PC-3 (cell line): ENCODE results near the gene TCFL5. TPM values are rescaled to one million over a fixed set of nuclear protein-coding genes. Genes with fewer than 3 reads are reported as not detected.

ENCODE experiments used
- ATAC-seq: fragments of 200-7000 bp; cut with Tn5 transposase; 2 replicates; pipeline ENCODE4 v1.9.1; 2020; ENCODE audit warnings: mild to moderate bottlenecking, moderate library complexity
- Bru-seq: library from RNA; stranded (reverse); fragments of 400-500 nt; gene quantifications from one replicate; lab custom pipeline; 2021; lab: Mats Ljungman, UMichigan
- BruChase-seq, 2 experiments: library from RNA; stranded (reverse); fragments of 400-500 nt; gene quantifications; one replicate each; lab custom pipeline; 2021; lab: Mats Ljungman, UMichigan
- BruUV-seq: library from RNA; stranded (reverse); fragments of 400-500 nt; replicated peaks from 2 replicates; lab custom pipeline; 2021; lab: Mats Ljungman, UMichigan
- CTCF ChIA-PET: fragments of 300-600 bp; sonication (Branson Sonifier 250); formaldehyde crosslinking; loops from one replicate; lab custom pipeline; 2022; ENCODE audit warnings: antibody characterized with exemption; lab: Charles Lee
- POLR2A ChIA-PET: fragments of 300-600 bp; sonication (Branson Sonifier 250); formaldehyde crosslinking; loops from one replicate; lab custom pipeline; 2022; ENCODE audit warnings: antibody characterized with exemption; ENCODE audit not compliant: unreplicated experiment; lab: Charles Lee
- DNase-seq: peaks from one replicate; pipeline ENCODE4 v3.0.0-alpha.2; 2015
- H2AFZ ChIP-seq: fragments of 300-600 bp; sonication (generic); 2 replicates; pipeline ENCODE4 v1.6.0; 2016; ENCODE audit warnings: antibody characterized with exemption, low read length
- H3F3A ChIP-seq: fragments of 300-600 bp; sonication (generic); one replicate; pipeline ENCODE4 v1.6.0; 2017; ENCODE audit warnings: antibody characterized with exemption, low read length, control low read depth, mild to moderate bottlenecking; ENCODE audit not compliant: unreplicated experiment
- H3K27ac ChIP-seq: fragments of 300-600 bp; sonication (generic); 2 replicates; pipeline ENCODE4 v1.5.1; 2016; ENCODE audit warnings: mild to moderate bottlenecking, low read length
- H3K27me3 ChIP-seq: fragments of 300-600 bp; sonication (generic); 2 replicates; pipeline ENCODE4 v1.6.1; 2016; ENCODE audit warnings: low read length, mixed read lengths
- H3K36me3 ChIP-seq: fragments of 300-600 bp; sonication (generic); 2 replicates; pipeline ENCODE4 v1.6.1; 2016; ENCODE audit warnings: low read depth, mixed run types, low read length, mixed read lengths
- H3K4me1 ChIP-seq: fragments of 300-600 bp; sonication (generic); 2 replicates; pipeline ENCODE4 v1.5.1; 2016; ENCODE audit warnings: low read length; ENCODE audit not compliant: insufficient read depth
- H3K4me2 ChIP-seq: fragments of 300-600 bp; sonication (generic); 2 replicates; pipeline ENCODE4 v1.6.0; 2016; ENCODE audit warnings: low read length
- H3K4me3 ChIP-seq: fragments of 300-600 bp; sonication (generic); 2 replicates; pipeline ENCODE4 v1.5.1; 2016; ENCODE audit warnings: mild to moderate bottlenecking, low read length, mixed read lengths
- H3K79me2 ChIP-seq: fragments of 300-600 bp; sonication (generic); 2 replicates; pipeline ENCODE4 v1.6.1; 2017; ENCODE audit warnings: low read length, mixed read lengths
- H3K9ac ChIP-seq: fragments of 300-600 bp; sonication (generic); 2 replicates; pipeline ENCODE4 v1.6.0; 2016; ENCODE audit warnings: mild to moderate bottlenecking, low read length
- H3K9me2 ChIP-seq: fragments of 300-600 bp; sonication (generic); replicated peaks from 2 replicates; pipeline ENCODE4 v1.6.1; 2016; ENCODE audit warnings: mixed run types, low read length, mixed read lengths
- H3K9me3 ChIP-seq: fragments of 300-600 bp; sonication (generic); 2 replicates; pipeline ENCODE4 v1.6.1; 2016; ENCODE audit warnings: low read length, mixed read lengths
- H4K20me1 ChIP-seq: fragments of 300-600 bp; sonication (generic); 2 replicates; pipeline ENCODE4 v1.6.1; 2016; ENCODE audit warnings: low read length, mixed read lengths
- CTCF ChIP-seq: fragments of 300-600 bp; sonication (generic); conservative IDR thresholded peaks from 2 replicates; pipeline ENCODE4 v1.5.1; 2017; ENCODE audit warnings: antibody characterized with exemption, low read depth, mild to moderate bottlenecking, low read length
- EZH2 ChIP-seq: fragments of 300-600 bp; sonication (generic); IDR thresholded peaks from one replicate; pipeline ENCODE4 v1.6.1; 2017; ENCODE audit warnings: antibody characterized with exemption, mild to moderate bottlenecking, low read length; ENCODE audit not compliant: unreplicated experiment
- EZH2phosphoT487 ChIP-seq: fragments of 300-600 bp; sonication (generic); IDR thresholded peaks from 2 replicates; pipeline ENCODE4 v1.6.1; 2018; ENCODE audit warnings: mild to moderate bottlenecking, antibody characterized with exemption, low read length, borderline replicate concordance
- intact Hi-C: fragments of 100-400 bp; cut with micrococcal nuclease; formaldehyde crosslinking; loops from 2 replicates; pipeline ENCODE4 v1.9.0; 2023
- long read RNA-seq: library from polyadenylated mRNA; unstranded; transcript quantifications from one replicate; pipeline ENCODE4 v2.0.0, GENCODE V29; 2021; ENCODE audit not compliant: unreplicated experiment
- total RNA-seq: library from RNA; depleted of rRNA; stranded (reverse); fragments of >200 nt; gene quantifications from 2 replicates; pipeline ENCODE4 v1.2.3, GENCODE V29; 2014; rRNA removed

TCFL5 gene
- 15.8 and 21.7 TPM in 2 replicates for total RNA-seq
- percentile 73 among the genes with signal in this experiment for Bru-seq, nascent RNA
- percentile 85 among the genes with signal in this experiment for BruChase-seq, experiment 1, labeled RNA remaining after a 6-hour chase
- BruChase-seq, experiment 2, labeled RNA remaining after a 2-hour chase = percentile 85 among the genes with signal in this experiment
- long read RNA-seq, transcript TCFL5-202 (6 exons, 2,456 nt) = major isoform, 14 of 58 reads
- long read RNA-seq, partial matches to known transcripts = 7 of 58 reads
- long read RNA-seq, other reads (novel, unspliced or antisense) = 34 of 58 reads

- no peaks in the 10 kb centered on the region for H3F3A ChIP-seq
- peak; percentile 84 for DNase-seq
- peak within 1 kb of the TSS; percentile 76 for H3K9ac ChIP-seq
- H3K36me3 ChIP-seq = no peaks in the 10 kb centered on the region
- peak within 1 kb of the TSS; percentile 68 for H2AFZ ChIP-seq
- peak within 1 kb of the TSS; percentile 98 for H3K4me2 ChIP-seq
- intact Hi-C loops = no loop called here
- H3K9me3 ChIP-seq = no peaks in the 10 kb centered on the region
- H3K9me2 ChIP-seq = no peaks in the 10 kb centered on the region
- peak within 1 kb of the TSS; percentile 81 for H3K4me3 ChIP-seq
- peaks cover 16% of the 10 kb centered on the region for H3K4me1 ChIP-seq
- H3K27me3 ChIP-seq = no peaks in the 10 kb centered on the region
- peaks cover 37% of the 10 kb centered on the region for H3K79me2 ChIP-seq
- H4K20me1 ChIP-seq = peaks cover 13% of the 10 kb centered on the region
- BruUV-seq = no TSS peak
- ATAC-seq = peak; percentile 80
- H3K27ac ChIP-seq = no peak within 1 kb of the TSS
- POLR2A ChIA-PET = interaction anchor here (0.6 kb wide), 1 partner anchor 37 kb away, joined by 5 read pairs; no protein-coding TSS in a partner anchor
- TF ChIP-seq CTCF (no peak), EZH2phosphoT487 (no peak), EZH2 (no peak)
- CTCF ChIA-PET = interaction anchor here (0.6 to 1.1 kb wide), 5 partner anchors 14 to 959 kb away, joined by 4 to 8 read pairs (median 6); no protein-coding TSS in a partner anchor
Observed at GRCh38 chr20:62861726-62862336, at the start of gene TCFL5. TSS of gene TCFL5 (minus strand) at chr20:62861822. CDS start at chr20:62861670, 152 bp downstream.

GRCh38 chr20:62910777-62911497 is 49.3 kb upstream of the TCFL5 start:
- intact Hi-C loops = no loop called here
- no peak overlapping the region for H3K4me2 ChIP-seq
- no peak overlapping the region for H2AFZ ChIP-seq
- CTCF ChIA-PET = no interaction called here
- no TSS peak for BruUV-seq
- no peak overlapping the region for H3K27ac ChIP-seq
- H3K9ac ChIP-seq = no peak overlapping the region
- peaks cover 56% of the 10 kb centered on the region for H4K20me1 ChIP-seq
- no peak for TF ChIP-seq CTCF
- no peak for TF ChIP-seq EZH2
- TF ChIP-seq EZH2phosphoT487 = no peak
- H3K79me2 ChIP-seq = peaks cover 73% of the 10 kb centered on the region
- no peaks in the 10 kb centered on the region for H3F3A ChIP-seq
- POLR2A ChIA-PET = no interaction called here
- H3K27me3 ChIP-seq = no peaks in the 10 kb centered on the region
- no peaks in the 10 kb centered on the region for H3K9me2 ChIP-seq
- H3K4me1 ChIP-seq = no peaks in the 10 kb centered on the region
- no peak overlapping the region for H3K4me3 ChIP-seq
- DNase-seq (no peak), ATAC-seq (no peak)
- no peaks in the 10 kb centered on the region for H3K9me3 ChIP-seq
- peaks cover 64% of the 10 kb centered on the region for H3K36me3 ChIP-seq
